HS-27A (cell line): ENCODE data around the gene DES.
A peak's percentile ranks its signal among the peaks of the same experiment; 100 is the strongest.
"Not testable (repeated sequence)": the region's sequence is repeated elsewhere in the genome, so short reads cannot be mapped to it uniquely, and the experiment has no call there.

ENCODE experiments used
- DNase-seq: peaks from one replicate; pipeline ENCODE4 v3.0.0-alpha.2; 2012; ENCODE audit warnings: low read depth, missing footprints

The DES gene

DNA sequence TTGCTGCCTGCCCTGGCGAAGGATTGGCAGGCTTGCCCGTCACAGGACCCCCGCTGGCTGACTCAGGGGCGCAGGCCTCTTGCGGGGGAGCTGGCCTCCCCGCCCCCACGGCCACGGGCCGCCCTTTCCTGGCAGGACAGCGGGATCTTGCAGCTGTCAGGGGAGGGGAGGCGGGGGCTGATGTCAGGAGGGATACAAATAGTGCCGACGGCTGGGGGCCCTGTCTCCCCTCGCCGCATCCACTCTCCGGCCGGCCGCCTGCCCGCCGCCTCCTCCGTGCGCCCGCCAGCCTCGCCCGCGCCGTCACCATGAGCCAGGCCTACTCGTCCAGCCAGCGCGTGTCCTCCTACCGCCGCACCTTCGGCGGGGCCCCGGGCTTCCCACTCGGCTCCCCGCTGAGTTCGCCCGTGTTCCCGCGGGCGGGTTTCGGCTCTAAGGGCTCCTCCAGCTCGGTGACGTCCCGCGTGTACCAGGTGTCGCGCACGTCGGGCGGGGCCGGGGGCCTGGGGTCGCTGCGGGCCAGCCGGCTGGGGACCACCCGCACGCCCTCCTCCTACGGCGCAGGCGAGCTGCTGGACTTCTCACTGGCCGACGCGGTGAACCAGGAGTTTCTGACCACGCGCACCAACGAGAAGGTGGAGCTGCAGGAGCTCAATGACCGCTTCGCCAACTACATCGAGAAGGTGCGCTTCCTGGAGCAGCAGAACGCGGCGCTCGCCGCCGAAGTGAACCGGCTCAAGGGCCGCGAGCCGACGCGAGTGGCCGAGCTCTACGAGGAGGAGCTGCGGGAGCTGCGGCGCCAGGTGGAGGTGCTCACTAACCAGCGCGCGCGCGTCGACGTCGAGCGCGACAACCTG is at the start of gene DES:
Gene DES, plus strand, starts transcription at position 223 of the 857 bp plus-strand sequence. Its CDS starts 86 bp downstream, at position 309.
- no peak for DNase-seq

DNA sequence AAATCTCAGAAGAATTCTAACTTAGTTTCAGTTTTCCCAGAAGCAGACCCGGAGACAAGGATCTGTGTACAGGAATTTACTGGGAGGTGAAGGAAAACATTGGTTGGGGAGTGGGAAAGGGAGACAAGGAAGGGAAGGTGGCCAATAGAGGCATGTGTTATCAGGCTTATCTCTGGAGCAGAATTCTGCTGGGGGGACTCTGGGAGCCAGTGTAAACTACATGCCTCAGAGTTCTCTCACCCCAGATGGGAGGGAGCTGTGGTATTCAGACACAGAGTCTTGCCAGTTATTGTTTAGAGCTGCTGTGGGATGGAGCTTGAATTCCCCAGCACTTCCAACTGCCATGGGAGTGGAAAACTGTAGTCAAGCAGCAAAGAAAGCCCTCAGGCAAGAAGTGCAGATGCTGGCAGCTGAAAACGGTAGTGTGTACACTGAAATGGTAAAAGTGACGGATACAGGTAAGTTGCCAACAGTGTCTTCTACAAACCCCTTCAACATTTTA is 49.4 kb upstream of the DES start:
- no peak for DNase-seq

DNA sequence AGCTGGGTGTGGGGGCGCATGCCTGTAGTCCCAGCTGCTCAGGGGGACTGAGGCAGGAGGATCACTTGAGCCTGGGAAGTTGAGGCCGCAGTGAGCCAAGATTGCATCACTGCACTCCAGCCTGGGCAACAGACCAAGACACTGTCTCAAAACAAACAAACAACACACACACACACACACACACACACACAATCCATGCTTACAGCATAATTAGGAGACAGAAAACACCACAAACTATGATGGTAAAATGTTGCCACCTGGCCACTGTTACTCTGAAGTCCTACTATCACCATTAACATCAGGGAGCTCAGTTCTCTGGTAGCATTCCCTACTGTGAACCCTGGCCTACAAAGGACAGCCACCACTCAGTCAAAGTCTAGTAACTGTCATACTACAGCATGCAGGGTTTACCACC is 48.7 kb upstream of the DES start:
- no peak for DNase-seq

DNA sequence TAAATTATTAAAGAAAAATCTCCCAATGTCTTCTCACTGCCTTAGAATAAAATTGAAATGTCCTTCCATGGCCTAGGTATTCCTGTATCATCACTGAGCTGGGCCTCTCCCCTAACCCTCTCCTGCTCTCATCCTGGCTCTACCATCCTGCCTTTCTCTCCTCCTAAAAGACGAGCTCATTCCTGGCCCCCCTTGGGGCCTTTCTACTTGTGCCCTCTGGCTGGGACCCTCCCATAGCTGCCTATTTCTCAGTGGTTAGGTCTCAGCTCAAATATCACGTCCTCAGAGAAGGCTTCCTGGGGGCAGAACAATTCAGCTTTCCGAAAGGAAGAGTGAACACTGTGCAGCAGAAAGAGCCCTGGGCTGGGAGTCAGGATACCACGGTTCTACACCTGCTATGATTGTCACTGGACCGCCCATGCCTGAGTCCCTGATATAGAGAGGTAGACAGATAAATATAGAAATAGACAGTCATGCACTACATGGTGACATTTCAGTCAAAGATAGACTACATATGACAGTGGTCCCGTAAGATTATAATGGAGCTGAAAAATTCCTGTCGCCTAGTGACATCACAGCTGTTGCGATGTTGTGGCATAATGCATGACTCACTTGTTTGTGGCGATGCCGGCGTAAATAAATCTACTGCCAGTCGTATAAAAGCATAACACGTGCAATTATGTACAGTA is 39.9 kb upstream of the DES start:
- no peak for DNase-seq

DNA sequence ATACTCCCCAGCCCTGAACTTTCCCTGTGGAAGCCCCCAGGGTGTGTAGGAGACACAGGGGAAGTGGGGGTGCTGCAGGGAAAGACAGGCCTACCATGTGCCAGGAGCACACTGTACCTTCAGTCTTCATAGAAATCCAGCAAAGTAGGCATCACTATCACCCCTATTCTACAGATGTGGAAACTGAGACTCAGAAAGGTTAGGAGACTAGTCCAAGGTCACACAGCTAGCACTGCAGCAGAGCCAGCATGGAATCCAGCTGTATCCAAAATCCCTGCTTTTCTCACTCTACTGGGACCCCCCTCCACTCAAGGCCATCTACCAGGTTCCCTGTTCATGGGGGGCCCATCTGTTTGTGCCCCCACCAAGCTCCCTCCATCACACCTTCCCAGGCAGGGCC is 37.3 kb upstream of the DES start:
- no peak for DNase-seq

DNA sequence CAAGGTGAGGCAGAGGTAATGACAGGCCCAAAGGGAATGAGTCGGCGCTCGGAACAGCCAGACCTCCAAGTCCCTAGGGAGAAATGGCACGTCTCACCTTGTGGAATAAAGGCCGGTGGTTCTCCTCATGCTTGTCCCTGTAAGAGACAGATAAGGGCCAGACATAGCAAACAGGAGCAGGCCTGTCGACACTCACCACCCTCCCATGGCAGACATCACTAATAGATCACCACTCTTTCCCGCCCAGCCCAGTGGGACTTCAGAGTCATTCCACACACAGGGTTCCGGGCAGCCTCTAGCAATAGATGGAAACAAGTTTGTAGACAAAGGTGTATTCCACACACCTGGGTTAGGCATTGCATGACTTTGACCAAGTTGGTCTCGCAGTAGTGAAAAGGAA is 36.7 kb upstream of the DES start:
- no peak for DNase-seq

DNA sequence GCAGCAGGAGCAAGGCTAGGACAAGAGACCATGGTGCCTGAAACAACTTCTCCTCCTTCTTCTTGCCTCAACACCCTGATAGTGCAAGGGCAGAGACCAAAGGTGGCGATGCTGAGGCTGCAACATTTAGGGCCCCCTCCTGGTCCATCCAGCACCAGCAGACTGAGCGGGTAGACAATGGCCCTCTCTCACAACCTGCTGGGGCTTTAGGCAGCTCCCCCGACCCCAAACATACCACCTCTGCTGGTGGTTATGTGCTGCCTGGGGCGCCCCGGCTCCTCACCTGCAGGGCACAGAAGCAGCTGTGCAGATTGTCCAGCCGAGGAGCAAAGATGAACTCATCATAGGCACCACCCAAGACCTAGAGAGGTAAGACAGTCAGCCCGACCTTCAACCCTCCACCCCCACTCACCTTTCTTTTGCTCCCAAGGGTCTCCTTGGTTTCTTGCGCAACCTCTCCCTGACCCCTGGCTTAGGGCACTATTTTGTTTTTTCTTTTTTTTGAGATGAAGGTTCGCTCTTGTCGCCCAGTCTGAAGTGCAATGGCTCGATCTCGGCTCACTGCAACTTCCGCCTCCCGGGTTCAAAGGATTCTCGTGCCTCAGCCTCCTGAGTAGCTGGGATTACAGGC is 34.0 kb upstream of the DES start:
- DNase-seq, result no peak

DNA sequence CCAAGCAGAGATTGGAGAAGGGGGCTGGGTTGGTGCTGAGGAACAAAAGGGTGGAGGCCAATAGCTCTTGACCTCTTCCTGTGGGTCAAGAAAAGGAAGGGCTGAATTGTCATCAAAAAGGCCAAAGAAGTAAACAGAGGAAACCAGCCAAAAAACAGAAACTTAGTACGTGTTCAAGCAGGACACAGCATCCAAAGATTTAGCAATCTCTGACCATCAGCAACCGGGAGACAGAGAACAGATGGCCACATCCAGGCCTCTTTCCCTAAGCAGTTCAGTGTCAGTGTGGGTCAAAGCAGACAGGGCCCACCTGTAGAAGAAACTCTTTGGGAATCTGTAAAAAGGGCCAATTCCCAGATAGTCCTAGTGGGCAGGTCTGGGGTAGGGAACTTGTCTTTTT is 33.3 kb upstream of the DES start:
- DNase-seq, result no peak

DNA sequence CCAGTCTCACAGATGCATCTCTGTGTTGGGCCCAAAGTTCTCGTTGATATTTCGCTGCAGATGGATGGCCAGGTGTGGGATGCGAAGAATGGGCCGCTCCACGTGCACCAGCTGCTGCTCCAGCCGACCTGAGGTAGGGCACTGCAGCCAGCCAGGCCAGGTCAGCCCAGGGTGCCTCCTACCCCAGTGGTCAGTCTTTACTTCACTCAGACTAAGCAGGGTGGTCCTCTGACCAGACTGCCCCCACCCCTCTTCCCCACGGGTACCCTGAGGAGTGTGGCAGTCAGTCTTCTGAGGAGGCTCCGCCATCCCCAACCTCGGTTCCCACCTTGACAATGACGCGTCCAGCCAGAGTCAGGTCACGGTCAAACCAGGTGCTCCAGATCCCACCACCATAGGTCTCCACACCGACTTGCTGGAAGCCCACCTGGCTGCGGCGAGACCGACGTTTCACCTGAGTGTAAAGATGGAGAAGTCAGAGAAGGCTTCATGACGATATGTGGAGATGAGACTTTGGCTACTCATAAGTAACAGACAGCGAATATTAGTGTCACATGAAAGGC is 32.1 kb upstream of the DES start:
- DNase-seq, result no peak

DNA sequence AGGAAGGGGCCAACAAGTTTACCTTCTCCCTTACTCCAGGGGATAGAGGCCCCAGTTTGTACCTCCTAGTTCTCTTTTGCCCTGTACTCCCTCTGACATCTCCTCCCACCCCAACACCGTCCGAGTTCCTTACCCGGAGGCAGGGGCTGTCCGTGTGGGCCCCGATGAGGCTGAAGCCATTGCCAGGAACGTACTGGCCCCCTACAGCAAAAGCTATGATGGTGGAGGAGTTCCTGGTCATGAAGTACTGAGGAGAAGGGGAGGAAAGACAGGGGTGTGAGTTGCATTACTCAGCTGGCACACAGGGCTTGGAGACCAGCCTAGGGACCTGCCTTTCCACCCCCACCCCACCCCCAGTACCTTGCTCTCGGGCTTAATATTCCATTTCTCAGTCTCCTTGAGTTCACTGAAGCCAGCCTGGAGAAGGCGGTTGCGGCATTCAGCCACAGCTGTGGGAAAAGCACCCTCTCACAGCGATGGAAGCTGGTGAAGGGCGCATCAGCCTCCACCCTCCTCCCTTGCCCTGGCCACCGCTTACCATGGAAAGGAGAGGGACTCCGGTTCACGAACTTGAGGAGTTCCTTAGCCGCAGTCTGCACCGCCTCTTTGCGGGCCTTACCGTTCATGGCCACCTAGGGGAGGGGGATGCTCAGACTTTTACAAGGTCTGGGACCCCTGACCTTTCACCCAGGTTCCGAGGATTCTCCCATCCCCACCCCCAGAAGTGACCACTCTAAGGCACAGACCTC is 31.5 kb upstream of the DES start:
- DNase-seq, result no peak

DNA sequence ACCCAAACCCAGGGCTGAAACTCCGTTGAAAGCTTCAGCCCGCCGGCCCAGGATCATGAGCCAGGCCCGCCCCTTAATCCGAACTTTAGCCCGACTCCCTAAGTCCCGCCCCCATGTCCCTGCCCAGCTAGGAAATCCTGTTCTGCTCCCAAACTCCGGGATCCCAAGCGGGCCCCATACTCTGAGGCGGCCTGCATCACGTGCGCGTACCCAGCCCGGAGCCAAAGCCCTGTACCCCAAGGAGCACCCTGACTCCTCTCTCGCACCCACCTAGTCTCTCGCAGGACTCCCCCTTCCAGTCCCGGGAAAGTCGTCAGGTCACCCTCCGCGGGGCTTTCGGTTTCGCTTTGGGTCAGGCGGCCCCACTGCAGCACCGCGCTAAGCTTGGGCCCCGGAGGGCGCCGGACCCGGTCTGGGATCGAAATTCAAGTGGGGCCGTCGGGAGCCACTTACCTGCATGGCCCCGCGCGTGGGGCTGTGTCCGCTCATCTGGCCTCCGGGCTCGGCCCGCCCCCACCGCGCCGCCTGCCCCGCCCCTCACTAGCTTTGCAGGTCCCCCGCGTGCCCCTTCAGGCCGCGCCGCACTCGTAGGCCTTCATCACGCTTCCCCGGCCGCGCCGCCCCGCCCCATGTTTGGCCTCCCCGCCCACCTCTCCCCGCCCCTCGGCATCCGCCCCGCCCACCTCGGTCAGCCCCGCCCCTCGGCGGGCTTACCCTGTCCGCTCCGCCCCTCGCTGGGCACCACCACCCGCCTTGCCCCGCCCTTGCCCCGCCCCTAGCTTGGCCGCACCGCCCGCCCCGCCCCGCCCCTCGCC is 30.7 kb upstream of the DES start, which contains the start of gene DNPEP:
Gene DNPEP, minus strand, starts transcription at position 607 of the 815 bp plus-strand sequence. Its CDS starts 118 bp downstream, at position 489.
- DNase-seq, result peak; percentile 41

DNA sequence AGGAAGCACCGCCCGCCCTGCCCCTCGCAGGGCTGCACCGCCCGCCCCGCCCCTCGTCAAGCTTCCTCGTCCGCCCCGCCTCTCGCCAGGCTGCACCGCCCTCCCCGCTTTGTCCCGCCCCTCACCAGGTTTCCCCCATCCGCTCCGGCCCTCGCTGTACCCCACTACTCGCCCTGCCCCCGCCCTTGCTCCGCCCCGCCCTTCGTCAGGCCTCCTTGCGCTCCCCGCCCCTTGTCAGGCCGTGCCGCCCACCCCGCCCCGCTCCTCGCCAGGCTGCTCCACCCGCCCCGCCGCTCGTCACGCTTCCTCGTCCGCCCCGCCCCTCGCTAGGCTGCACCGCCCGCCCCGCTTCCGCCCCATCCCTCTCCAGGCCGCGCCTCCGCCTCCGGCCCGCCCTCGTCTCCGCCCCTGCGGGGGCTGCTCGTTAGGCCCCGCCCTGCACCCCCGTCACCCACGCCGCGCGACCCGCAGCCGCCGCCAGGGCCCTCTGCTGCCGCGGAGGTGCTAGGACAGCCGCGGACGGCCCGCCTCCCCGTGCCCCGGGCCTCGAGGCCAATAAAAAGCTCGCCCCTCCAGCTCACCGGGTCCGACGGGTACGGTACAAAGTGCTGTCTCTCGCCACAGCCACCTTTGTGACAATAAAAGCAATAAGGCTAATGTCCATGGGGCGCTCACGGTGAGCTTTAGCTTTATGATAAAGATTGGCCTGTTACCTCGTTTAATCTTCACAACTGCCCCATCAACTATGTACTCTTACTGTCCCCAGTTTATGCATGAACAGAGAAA is 29.9 kb upstream of the DES start:
- DNase-seq, result peak; percentile 26

DNA sequence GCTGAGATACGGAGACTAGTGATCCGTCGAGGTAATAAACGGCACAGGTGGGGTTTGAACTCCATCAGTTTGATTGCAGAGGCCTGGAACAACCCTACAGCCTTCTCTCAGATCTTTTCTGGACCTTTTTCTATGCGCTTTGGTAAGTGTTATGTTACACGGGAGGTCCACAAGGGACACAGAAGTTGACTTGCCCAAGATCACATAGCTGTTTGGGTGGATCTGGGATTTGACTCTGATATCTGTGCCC is 29.3 kb upstream of the DES start:
- DNase-seq, result no peak

DNA sequence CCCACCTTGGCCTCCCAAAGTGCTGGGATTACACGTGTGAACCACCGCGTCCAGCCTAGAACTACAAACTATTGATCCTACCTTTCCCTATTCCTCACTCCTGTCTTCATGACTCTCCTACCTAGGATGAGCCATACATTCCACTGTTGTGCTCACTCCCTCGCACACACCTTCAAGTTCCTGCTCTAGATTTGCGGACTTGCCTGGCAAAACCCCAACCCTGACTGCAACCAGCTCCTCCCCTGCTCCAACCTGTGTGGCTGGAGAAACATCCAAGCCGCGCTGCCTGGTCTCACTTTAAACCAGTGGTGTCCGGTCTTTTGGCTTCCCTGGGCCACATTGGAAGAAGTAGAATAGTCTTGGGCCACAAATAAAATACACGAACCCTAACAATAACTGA is 25.4 kb upstream of the DES start:
- DNase-seq, result no peak

DNA sequence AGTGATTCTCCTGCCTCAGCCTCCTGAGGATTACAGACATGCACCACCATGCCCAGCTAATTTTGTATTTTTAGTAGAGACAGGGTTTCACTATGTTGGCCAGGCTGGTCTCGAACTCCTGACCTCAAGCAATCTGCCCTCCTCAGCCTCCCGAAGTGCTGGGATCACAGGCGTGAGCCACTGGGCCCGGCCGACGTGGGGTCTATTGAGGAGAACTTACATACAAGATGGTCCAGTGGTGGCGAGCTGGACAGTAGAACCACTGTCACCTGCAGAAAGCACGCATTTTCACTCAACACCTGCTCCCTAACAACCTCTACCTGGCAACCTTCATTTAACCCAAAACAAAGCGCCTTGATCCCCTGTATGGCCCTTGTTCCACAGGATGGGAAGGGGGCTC is 23.1 kb upstream of the DES start:
- not testable (repeated sequence) for DNase-seq

DNA sequence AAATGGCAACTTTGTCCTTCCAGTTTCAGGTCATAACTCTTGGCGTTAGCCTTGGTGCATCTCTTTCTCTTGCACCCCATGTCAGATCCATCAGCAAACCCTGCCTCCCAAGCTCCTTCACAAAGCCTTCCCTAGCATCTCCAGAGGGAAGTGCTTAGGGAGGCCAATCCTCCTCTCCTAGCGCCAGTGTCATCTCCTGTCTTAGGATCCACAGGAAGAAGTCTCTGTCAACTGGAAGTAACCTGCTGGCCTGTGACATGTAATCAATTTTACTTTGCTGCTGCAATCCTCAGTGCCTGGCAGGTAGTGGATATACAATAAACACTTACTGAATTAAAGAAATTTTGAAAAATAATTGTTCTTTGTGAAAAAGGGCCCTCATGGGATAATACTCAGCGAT is 22.6 kb upstream of the DES start:
- DNase-seq, result no peak

DNA sequence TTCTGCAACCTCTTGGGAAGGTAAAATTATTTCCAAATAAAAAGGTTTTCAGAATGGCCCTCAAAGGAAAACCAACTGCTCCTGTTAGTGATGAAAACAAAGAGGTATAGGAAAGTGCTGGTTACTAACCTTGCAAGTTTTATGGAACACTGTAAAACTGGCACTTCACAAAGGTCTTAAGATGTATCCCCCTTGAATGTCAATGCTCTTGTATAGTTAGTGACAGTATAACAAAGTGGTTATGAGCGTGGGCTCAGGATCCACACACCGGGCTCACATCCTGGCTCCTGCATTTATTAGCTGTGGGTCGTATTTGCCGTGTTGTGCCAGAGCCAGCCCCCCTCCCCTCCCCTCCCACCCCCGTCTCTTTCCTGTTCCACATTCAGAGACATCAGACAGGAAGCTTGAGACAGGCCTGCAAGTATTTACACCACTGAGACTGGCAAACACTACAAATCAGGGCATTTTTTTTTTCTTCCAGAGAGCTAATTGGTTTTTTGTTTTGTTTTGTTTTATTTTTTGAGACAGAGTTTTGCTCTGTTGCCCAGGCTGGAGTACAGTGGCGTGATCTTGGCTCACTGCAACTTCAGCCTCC is 21.2 kb upstream of the DES start:
- DNase-seq, result no peak

DNA sequence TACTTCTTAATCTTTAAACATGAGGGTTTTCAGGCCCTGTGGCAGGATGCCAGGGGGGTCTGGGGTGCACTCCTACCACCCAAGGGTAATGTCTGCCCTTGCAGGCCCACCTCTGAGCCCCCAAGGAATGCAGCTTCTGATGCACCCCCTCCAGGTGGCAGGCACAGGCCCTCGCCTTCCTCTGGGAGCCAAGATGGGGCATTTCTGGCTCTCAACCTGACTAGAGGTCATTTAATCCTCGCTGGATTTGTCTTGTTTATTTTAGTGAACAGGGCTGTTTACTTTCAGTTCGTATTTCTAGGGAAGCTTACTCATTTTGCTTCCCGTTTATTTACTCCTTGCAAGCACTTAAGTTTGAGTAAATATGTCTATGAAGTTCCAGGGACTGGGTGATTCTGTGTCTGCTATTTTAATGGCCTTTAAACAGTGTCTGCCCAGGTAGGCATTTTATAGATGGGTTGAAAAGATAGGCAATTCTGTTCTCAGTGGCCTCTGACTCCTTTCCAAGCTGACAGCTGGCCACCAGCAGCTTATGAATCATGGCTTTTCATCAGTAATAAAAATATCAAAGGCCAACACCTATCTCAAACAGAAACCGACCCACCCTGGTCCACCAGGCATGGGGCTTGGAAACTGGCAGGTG is 19.3 kb upstream of the DES start:
- no peak for DNase-seq

DNA sequence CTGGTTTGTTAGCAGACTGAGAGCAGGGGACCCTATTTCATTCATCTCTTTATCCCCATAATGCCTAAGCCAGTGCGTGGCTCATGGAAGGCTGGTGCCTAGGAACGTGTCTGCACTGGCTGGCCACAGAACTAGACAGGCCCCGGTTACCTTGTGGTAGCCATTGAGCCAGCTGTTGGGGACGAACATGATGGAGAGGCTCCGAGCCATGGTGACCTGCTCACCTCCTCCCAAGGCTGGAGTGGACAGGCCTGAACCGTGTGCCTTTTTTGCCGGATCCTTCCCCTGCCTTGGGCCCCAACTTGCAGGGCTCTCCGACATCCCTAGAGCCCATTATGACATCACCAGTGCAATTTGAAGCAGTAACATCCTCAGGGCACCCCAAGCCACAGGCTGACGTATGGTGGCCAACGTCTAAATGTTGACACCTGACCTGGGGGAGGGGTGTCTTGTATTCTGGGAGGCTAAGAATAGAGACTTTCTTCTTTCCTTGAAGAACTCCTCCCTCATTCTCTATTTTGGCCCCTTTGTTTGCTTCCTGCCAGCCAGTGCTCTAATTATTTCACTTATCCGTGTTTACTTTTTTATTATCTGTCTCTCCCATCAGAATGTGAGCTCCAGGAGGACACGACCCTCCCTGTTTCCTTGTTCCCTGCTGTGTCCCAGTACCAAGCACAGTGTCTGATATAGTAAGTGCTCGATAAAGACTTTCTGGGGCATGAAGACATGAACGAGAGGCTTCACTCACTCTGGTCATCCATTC is 18.3 kb upstream of the DES start:
- no peak for DNase-seq
